NCI-H2107 treated with DMSO at 0.1 percent for 48 hours (cell line): ENCODE results near the gene MCTP2.
"Not testable (repeated sequence)": the region's sequence is repeated elsewhere in the genome, so short reads cannot be mapped to it uniquely, and the experiment has no call there.

Experiments
- DNase-seq: peaks from one replicate; lab custom pipeline; 2025; ENCODE audit not compliant: unreplicated experiment; lab: John Stamatoyannopoulos, UW

Gene MCTP2

GRCh38 chr15:94235646-94236045 is 4.3 kb downstream of the MCTP2 start:
- no peak for DNase-seq

DNA sequence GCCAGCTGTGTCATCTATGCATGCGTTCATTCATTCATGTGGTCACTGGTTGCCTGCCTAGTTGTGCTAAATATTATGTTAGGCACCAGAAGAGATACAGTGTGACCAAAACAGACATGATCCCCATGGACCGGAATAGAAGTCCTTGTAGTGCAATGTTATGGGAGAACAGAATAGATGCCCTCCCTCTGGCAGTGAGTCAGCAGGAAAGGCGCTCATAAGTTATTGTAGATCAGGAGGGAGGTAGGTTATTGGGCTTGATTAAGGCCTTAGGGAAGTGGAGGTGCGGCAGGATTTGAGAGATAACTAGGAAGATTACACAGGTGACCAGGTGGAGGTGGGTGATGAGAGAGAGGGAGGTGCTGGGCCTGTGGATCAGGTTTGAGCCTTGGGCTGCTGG is 5.2 kb downstream of the MCTP2 start:
- no peak for DNase-seq

DNA sequence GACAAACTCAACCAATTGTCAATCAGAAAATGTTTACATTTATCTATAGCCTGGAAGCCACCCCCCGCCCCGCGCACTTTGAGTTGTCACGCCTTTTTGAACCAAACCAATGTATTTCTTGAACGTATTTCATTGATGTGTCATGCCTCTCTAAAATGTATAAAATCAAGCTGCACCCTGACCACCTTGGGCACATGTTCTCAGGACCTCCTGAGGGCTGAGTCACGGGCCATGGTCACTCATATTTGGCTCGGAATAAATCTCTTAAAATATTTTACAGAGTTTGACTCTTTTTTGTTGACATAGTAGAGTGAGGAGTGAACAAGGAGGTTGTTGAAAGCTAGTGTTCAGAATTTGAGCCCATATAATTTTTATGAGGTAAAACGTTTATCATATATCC is 6.5 kb downstream of the MCTP2 start:
- DNase-seq = no peak

- no peak for DNase-seq
These were observed 7.3 kb downstream of the MCTP2 start for GRCh38 chr15:94238539-94239118.

GRCh38 chr15:94239474-94239873 is 8.1 kb downstream of the MCTP2 start:
- DNase-seq = no peak

DNA sequence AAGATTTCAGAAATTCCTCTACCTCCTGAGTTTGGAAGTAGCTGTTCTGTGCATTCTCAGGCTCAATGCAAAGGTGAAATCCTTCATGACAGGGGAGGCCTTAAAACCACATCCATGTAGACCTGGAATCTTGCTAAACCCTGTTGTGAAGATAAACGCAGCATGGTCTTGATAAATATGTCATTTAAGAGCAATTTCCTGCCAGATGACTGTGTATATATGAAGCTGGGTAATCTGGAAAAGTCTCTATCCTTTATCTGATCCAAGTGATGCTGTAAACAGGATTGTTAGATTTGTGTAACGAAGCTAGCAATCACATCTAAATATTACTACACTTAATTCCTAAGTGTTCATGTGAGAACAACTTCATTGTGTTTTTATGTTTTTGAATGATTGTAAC is 9.1 kb downstream of the MCTP2 start:
- no peak for DNase-seq

GRCh38 chr15:94242257-94242656 is 10.9 kb downstream of the MCTP2 start:
- no peak for DNase-seq

DNA sequence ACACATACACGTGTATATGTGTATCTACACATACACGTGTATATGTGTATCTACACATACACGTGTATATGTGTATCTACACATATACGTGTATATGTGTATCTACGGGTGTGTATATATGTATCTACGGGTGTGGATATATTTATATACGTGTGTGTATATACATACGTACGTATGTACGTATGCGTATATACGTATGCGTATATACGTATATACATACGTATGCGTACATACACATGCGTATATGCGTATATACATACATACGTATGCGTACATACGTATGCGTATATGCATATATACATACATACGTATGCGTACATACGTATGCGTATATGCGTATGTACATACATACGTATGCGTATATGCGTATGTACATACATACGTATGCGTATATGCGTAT is 11.6 kb downstream of the MCTP2 start:
- DNase-seq = not testable (repeated sequence)

DNA sequence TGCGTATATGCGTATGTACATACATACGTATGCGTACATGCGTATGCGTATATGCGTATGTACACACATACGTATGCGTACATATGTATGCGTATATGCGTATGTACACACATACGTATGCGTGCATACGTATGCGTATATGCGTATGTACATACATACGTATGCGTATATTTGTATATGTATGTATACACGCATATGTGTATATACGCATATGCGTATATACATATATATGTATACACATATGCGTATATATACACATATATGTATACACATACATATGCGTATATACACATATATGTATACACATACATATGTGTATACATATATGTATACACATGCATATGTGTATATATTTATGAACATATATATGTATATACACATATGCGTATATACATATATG is 12.1 kb downstream of the MCTP2 start:
- no peak for DNase-seq

GRCh38 chr15:94246016-94246415 is 14.7 kb downstream of the MCTP2 start:
- no peak for DNase-seq

GRCh38 chr15:94247789-94248638 is 16.7 kb downstream of the MCTP2 start:
- no peak for DNase-seq

DNA sequence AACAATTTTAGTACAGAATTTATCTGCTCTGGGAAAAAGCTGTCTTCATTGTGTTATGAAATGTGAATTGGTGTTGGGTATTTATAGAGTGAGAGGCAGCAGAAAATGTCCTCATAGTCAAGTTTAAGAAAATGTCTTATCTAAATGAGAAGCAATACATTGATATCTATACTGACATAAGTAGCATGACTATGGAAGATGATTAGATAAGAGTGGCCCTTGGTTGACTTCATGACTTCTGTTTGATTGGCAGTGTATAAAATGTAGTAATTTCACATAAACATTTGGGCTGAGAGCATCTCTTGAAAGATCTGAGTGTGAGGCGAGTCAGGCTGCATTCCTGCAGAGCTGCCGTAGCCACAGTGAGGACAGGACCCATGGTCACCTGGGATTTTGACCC is 19.4 kb downstream of the MCTP2 start:
- no peak for DNase-seq

DNA sequence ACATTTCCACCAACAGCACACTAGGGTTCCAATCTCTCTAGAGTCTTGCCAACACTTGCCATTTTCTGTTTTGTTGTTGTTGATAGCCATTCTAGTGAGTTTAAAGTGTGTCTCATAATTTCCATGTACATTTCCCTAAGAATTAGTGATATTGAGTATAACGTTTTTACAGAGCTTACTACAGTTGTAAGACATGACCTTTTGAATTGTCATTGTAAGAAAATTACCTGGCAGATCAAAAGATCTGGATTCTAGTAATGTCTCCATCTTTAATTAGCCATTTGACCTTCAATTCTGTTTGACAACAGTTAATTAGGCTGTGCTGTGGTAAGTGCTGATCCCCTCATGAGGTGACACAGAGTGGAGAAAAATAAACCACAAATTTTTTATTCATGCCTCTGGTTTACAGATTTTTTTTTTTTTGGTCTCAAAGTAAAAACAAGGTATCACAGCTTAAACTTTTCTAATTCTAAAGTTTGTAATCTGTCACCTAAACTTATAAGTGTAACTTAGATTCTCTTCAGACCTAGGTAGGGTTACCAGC is 20.9 kb downstream of the MCTP2 start:
- no peak for DNase-seq

DNA sequence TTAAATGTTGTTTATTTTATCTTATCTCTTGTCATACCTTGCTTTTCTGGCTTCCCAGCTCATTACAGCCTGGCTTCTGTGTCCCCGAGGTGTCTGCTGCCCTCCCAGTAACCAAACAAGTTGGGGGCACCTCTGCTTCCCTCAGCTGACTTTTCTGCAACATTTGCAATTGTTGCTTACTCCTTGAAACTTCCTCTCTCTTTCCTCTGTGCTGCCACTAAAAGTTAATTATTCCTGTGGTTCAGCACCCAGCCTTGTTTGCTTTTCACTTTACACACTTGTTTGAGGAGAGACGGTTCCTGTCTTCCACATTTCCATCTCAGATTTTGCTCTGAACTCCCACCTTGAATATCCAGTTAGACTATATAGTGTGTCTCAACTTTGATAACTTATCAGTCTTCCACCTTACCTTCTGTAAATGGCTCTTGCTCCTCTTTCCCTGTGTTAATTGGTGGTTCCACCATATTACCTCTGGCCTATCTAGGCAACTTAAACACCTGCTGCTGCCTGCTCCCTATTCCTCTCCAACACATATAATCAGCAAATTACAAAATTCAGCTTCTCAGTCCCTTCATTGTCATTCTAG is 21.6 kb downstream of the MCTP2 start:
- DNase-seq = no peak

DNA sequence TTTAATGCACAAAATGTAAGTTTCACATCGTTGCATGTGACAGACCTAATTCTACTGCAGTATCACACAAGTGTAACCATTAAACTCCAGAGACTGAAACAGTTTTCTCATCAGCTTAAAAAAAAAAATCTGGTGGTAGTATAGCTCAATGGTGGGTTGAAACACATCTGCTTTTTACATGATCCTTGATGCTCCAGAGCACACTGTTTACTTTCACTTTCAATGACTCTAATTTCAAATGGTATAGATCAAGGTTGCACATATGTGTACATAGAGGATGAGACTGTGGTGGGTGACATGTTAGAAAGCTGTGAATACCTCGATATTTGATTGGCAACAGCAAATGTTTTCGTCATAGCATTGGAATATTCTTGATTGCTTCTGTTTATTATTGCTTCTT is 22.4 kb downstream of the MCTP2 start:
- no peak for DNase-seq

DNA sequence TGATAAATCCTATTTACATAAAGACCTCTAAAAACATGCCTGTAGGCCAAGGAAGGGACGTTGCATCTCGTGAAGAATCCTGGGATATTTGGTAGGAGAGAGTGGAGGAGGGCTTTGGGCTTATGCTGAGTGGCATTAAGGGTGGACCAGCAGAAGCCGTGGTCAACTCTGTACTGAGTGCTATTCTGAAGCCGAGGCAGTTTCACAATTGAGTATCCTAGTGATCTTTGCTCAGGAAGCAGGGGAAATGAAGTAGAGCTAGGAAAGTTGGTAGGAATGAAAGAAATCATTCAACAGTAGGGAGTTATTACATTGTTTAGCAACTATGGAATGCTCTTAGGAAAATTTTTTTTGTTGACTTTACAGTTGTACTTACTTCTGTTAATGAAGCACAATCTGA is 24.2 kb downstream of the MCTP2 start:
- no peak for DNase-seq

- DNase-seq = no peak
These were observed 25.1 kb downstream of the MCTP2 start for GRCh38 chr15:94256511-94256910.

GRCh38 chr15:94257776-94258175 is 26.4 kb downstream of the MCTP2 start:
- DNase-seq = not testable (repeated sequence)

GRCh38 chr15:94258246-94258645 is 26.9 kb downstream of the MCTP2 start:
- no peak for DNase-seq

DNA sequence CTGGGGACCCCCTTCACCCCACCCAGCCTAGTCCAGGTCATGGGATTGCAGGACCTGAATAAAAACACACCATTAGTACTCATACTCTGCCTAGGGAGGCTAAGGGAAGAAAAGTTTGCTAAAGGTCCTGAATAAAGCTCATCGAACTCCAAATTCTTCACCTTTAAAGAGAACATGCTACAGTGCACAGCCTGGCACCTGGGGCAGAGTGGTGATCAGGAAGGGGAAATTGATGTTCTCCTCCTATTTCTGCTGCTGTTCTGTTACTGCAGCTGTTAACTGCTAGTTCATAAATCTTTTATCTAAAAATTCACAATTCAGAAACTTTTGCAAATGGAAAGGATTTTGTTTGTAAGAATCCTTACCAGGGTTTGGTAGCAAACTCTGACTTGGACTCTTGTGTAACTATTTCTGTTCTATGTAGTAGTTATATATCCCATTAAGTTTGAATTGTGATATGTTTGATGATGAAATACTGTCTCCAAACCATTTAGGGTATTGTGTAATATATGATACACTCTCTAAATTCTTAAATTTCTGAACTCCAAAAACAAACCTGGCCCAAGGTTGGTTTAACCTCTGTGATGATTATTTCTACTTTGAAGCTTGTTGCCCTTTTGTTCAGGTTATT is 27.9 kb downstream of the MCTP2 start:
- DNase-seq = no peak

DNA sequence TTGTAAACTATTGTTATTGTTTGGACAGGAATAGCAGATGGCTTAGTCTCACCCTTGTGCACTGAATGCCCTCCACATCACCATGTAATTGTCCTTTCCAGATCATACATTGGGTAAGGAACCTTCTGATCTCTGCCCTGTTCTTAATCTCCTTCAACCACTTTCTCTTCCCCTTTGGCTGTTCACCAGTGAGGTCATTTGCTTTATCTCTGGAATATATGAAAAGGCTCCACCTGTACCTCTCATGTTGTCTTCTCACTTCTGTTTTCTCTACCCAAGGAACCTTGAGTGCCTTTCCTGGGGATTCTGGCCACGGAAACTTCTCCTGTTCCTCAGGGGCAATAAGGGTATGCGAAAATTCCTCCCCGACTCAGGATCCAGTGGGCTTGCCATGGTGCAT is 28.5 kb downstream of the MCTP2 start:
- no peak for DNase-seq

DNA sequence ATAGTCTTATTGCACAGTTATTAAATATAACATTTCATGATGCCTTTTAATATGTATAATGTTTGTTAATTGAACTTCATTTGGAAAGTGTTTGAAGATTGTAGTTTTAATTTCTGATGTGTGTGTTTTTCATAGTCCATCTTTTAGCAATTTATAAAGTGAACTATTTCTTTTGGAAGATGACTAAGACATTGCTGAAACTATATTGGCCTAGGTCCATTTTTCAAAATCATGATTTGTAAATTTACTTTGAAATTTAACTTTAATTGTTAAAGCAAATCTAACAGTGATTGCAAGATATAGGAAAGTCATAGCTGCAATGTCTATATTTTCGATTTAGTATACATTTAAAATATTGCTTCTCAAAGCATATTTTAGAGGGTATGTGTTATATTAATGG is 30.8 kb downstream of the MCTP2 start:
- no peak for DNase-seq
